Measurements from ENCODE around the gene OTOP1. TPM values are rescaled to one million over a fixed set of nuclear protein-coding genes. Genes with fewer than 3 reads are reported as not detected.
"Not testable (repeated sequence)": the region's sequence is repeated elsewhere in the genome, so short reads cannot be mapped to it uniquely, and the experiment has no call there.

OTOP1 gene, protein sequence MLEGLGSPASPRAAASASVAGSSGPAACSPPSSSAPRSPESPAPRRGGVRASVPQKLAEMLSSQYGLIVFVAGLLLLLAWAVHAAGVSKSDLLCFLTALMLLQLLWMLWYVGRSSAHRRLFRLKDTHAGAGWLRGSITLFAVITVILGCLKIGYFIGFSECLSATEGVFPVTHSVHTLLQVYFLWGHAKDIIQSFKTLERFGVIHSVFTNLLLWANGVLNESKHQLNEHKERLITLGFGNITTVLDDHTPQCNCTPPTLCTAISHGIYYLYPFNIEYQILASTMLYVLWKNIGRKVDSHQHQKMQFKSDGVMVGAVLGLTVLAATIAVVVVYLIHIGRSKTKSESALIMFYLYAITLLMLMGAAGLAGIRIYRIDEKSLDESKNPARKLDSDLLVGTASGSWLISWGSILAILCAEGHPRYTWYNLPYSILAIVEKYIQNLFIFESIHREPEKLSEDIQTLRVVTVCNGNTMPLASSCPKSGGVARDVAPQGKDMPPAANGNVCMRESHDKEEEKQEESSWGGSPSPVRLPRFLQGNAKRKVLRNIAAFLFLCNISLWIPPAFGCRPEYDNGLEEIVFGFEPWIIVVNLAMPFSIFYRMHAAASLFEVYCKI
- not detected for total RNA-seq (ENCODE audit: insufficient read depth, low replicate concordance)

DNA sequence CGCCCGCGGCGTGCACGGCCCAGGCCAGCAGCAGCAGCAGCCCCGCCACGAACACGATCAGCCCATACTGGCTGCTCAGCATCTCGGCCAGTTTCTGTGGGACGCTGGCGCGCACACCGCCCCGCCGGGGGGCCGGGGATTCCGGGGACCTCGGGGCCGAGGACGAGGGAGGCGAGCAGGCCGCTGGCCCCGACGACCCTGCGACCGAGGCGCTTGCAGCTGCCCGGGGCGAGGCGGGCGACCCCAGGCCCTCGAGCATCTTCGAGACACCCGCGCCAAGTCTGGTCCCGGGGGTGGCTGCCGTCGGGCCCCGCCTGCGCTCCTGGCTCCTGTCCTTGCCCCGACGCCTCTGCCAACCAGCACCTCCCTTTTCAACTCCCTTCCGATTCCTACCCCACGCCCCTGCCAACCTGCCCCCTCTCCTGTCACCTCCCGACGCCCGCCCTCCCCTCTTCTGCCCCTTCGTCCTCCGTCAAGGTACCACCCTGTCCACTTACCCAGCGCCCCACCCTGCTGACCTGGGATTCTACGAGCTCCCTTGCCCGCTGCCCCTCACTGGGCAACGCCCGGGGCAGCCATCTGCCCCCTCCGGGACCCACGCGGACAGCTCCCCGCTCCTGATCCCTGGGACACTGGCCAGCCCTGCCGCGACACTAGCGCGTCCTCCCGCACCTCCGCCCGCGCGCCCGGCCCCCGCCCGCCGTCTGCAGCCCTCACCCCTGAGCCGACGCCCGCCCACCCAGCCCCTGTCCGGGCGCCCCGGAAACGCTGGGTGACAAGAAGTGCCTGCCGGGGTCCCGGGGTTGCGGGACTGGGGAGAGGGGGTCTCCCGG lies at the start of gene OTOP1:
Gene OTOP1 (minus strand): TSS at position 324 of the 833 bp plus-strand sequence. CDS start 65 bp downstream, at position 259.
- no peak for DNase-seq (ENCODE audit: low spot score)

DNA sequence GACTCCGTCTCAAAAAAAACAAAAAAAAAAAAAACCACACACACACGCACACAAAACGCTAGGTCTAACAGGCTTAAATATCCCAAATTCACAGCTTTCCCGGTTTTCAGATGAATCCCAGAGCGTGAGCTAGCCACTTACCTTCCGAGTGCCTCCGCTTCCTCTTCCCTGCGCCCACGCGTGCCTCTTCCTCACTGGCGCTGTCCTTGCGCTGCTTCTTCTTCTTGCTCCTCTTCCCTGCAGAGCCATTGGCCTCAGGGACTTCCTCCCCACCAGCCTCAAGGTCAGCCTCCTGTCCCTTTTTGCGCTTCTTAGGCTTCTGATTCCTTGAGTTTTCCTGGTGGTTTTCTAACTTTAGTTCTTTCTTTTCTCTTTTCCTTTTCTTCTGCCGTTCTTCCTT lies 47.5 kb upstream of the OTOP1 start:
- DNase-seq (ENCODE audit: low spot score): no peak

DNA sequence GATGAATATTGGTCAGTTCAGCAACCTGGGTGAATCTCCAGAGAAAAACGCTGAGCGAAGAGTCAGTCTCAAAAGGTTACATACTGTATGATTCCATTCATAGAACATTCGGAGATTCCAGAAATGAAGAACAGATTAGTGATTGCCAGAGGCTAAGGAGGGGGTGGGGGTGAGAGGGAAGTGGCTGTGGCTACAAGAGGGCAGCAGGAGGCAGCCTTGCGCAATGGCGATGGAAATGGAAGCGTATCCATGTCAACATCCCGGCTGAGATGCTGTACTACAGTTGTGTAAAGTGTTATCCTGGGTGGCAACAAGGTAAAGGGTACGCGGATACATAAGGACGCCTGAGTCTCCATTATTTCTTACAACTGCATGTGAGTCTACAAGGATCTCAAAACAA lies 45.2 kb upstream of the OTOP1 start:
- DNase-seq (ENCODE audit: low spot score): no peak

DNA sequence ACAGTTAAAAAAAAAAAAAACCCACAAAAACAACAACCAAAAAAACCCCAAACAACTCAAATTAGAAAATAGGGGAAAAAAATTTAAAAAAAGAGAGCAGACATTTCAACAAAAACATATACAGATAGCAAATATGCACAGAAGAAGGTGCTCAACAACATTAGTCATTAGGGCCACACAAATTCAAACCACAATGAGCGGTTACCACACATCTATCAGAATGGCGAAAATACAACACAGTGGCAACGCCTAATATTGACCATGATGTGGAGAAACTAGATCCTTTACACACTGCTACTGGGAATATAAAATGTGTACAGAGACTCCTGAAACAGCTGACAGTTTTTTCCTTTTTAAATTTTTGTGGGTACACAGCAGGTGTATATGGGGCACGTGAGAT lies 43.8 kb upstream of the OTOP1 start:
- no peak for DNase-seq (ENCODE audit: low spot score)

DNA sequence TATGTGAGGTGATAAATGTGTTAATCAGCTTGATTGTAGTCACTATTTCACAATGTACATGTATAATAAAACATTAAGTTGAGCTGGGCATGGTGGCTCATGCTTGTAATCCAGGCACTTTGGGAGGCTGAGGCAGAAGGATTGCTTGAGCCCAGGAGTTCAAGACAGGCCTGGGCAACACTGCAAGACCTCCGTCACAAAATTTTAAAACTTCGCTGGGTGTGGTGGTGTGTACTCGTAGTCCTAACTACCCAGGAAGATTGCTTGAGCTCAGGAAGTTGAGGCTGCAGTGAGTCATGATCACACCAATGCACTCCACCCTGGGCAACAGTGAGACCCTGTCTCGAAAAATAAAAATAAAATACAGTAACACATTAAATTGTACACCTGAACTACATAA lies 43.1 kb upstream of the OTOP1 start:
- DNase-seq (ENCODE audit: low spot score): no peak

DNA sequence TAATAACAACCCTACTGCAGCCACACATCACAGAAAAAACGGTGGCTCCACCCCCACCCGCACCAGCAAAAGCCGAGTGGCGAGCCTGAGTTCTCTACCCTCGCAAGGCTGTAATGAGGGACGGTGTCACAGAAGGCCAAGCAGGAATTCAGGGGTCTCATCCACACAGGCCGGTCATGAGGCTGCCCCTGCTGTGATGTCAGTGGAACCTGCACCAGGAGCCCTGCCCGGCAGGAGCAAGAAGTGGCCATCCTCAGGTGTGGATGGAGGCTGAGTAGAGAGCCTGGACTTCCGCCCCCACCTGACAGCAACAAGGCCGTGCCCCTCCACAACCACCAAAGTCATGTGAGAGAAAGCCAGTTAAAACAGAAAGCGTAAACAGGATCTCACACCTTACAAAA lies 42.6 kb upstream of the OTOP1 start:
- no peak for DNase-seq (ENCODE audit: low spot score)

DNA sequence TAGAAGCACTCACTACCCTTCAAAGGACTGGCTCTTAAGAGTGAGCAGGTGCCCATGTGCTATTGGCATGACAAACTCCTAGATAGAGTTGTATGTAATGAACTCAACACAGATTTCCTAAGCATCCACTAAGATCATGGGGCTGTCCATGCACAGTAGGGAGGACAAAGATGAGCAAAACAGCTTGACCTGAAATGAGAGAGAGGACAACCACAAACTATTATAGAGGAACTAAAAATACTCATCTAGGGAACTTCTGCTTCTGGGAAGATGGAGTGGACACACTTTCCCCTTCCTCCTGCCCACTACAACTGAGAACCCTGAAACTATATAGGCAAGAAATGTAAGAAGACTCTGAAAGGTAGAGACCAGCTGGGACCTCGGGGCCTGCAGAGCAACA lies 42.0 kb upstream of the OTOP1 start:
- DNase-seq (ENCODE audit: low spot score): no peak

DNA sequence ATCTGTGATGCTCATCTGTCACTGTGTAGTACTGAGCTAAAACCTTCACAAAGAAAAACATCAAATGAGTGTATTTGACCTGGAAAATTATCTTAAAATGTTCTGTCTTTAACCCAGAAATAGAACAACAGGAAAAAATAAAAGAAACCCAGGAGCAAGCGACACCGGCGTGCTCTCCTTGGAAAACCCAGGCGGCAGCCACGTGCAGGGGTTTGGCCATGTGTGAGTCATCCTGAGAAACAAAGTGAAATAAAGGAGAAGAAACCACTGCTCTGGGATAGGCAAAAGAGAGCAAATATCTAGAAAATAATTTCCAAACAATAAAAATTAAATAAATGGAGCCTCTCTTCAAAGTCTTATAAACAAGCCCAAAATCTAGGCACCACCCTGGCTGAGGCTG lies 41.3 kb upstream of the OTOP1 start:
- no peak for DNase-seq (ENCODE audit: low spot score)

DNA sequence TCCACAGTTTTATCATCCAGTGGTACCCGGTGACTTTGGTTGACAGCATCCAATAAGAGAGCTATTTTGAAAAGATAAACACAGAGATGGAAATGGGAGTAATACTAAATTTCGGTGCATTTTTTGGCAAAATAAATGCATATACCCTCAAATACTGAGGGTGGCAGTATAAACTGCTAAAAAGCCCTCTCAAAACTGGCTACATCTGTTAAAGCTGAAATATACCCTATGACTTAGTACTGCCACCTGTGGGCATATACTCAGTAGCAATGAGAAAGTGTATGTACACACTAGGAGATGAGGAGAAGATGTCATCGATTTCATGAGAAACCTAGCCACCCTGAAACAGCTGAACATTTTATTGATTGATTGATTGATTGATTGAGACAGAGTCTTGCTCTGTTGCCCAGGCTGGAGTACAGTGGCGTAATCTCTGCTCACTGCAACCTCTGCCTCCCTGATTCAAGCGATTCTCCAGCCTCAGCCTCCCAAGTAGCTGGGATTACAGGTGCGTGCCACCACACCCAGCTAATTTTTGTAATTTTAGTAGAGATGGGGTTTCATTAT lies 33.5 kb upstream of the OTOP1 start:
- DNase-seq (ENCODE audit: low spot score): peak; percentile 28

DNA sequence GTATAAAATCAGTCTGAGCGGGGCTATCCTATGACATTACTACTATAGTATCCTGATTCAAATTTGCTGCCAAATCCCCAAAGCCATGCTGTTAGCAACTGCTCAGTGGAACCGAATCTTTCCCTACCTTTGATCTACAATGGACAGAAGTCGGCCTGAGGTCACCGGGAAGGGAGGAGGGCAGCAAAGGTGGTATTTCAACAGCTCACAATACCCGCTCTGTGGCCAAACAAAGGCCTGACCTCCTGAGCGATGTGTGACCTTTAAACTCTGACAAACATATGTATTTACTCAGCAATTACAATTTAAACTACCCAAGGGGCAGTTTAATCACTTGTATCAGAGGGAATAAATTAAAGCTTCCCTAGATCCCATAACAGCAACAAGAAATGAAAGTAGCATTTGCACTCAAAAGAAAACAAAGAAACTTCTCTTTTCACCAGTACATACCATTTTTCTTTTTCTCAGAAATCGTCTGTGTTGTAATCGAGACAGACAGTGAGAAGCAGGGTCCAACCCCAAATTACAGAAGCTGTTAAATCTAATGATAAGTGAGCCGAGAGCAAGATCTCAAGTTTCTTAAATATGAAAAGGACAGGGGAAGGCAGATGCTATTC lies 32.9 kb upstream of the OTOP1 start:
- peak; percentile 11 for DNase-seq (ENCODE audit: low spot score)

DNA sequence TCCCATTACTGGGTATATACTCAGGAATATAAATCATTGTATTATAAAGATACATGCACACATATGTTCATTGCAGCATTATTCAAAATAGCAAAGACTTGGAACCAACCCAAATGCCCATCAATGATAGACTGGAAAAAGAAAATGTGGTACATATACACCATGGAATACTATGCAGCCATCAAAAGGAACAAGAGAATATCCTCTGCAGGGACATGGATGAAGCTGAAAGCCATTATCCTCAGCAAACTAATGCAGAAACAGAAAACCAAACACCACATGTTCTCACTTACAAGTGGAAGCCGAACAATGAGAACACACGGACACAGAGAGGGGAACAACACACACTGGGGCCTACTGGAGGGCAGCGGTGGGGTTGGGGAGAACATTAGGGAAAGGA lies 31.0 kb upstream of the OTOP1 start:
- DNase-seq (ENCODE audit: low spot score): not testable (repeated sequence)

DNA sequence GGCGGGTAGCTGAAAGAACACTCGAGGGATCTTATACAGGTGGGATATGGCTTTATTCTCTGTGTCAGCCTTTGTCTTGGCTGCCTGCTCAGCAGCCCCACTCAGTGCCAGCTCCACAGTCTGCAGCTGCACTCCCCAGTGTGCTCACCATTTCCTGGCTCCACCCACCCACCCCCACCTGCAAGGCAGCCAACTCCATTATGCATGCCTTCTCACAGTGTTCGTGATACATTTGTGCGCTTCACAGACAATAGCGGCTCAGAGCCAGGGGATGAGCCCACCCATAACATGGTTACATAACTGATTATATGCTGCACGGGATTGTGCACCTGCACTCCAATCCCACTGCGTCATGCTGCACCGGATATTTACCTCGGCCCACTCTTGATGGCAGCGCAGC lies 30.1 kb upstream of the OTOP1 start:
- DNase-seq (ENCODE audit: low spot score): no peak

DNA sequence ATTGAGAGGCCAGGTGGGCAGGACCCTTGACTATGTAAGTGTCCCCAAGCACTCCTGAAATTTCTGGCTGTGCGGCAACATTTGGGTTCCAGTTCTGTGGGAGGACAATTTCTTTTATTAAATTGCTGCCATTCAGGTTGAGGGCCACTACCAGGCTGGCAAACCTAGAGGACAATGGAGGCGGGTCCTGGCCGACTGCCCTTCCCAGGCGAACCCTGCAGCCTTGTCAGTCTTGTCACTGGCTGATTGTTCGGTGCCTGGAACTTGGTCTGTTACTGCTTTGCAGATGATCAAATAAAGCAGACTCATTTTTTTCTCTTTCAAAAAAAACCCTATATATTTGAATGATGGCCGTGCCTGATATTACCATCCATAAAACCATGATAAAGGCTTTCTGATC lies 27.9 kb upstream of the OTOP1 start:
- DNase-seq (ENCODE audit: low spot score): no peak

DNA sequence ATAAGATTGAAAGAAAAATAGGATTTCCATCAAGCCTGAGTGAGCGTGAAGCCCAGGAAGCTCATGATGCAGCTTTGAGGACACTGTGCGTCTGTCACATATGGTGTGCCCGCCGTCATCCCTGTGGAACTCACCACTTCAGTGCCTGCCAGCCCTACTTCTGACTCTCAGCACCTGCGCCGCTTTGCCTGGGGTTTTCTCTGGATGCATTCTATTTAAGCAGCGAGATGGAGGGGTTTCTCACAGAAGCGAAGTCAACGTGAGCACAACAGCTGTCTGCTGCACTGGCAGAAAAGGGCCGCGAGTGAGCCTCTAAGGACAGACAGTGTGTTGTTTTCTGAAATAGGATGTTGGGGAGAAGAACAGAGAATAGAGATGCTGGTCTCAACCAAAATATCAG lies 27.5 kb upstream of the OTOP1 start:
- no peak for DNase-seq (ENCODE audit: low spot score)

DNA sequence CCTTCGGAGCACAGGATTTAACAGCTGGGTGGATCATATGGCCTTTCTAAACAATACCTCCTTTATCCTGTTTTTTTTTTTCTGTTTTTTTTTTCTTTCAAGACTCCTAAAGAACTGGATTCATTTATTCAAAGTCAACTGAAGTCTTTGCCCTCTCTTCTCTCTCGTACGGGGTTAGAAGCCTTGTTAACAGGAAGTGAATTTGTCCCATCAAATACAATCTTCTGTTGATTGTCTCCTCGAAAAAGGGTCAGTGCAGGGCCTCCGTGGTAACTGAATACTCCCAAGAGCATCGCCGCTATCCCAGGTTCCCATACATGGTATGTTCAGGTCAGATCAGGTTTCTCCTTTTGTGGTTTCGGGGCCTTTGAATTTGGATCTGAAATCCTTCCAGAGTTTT lies 23.1 kb upstream of the OTOP1 start:
- no peak for DNase-seq (ENCODE audit: low spot score)

DNA sequence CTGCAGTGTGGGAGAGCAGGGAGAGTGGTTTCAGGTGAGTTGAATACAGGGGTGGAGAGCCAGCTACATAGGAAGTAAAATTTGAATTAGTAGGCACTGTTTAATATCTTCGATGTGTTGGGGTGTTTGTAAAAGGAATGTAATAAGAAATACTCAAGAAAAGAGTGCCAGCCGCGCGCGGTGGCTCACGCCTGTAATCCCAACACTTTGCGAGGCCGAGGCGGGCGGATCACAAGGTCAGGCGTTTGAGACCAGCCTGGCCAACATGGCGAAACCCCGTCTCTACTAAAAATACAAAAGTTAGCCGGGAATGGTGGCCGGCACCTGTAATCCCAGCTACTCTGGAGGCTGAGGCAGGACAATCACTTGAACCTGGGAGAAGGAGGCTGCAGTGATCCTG lies 22.6 kb upstream of the OTOP1 start:
- not testable (repeated sequence) for DNase-seq (ENCODE audit: low spot score)

DNA sequence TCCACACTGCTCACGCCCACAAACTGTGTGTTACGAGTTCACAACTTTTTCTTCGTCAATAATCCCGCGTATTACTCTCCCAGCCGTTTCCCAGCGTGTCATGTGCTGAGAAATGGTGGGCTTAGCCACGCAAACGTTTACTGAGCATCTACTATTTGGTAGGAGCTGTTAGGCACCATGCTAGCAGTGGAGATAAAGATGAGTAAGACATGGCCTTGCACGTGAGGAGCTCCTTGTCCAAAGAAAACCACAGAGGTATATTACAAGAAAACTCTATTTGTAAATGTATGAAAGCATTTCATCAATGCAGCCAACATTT lies 22.1 kb upstream of the OTOP1 start:
- DNase-seq (ENCODE audit: low spot score): no peak

DNA sequence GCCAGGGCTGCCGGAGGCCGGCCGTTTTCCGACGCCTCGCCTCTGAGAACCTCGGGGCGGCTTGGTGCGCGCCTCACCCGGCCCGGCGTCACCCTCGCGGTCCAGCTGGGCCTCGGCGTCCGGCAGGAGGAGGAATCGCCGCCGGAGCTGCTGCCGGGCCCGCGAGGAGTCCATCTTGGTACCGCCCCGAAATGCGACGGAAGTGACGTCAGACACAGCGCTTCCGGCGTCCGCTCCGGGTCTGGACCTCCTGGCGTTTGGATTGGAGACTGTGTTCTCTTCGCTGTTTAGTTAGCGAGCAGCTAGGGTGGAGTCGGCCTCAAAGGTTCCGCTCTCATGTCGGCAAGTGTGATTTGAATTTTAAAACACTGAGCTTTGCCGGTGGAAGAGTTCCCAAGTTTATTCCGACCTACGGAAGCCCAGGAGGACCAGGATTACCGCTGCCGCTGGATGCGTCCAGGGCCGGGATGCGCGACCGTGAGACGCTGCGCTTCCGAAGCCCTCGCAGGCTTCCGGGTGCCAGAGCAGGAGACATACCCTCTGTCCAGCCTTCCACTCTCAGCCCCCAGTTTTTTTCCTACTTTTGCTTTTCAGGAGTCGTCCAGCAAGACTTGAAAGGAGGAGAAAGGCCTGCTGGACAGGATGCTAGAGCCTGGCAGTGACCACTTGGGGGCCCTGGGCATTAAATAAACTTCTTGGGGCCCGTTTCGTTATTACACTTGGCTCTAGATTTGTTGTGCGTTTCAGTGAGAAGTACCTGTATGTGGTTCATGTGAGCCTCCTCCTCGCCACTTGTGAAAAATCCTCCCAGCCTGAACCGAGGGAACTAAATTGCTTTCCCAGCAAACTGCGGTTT lies 21.5 kb upstream of the OTOP1 start, which contains the start of gene TMEM128:
Gene TMEM128 (minus strand): TSS at position 195 of the 856 bp plus-strand sequence. CDS start 21 bp downstream, at position 174.
- DNase-seq (ENCODE audit: low spot score): peak; percentile 97

DNA sequence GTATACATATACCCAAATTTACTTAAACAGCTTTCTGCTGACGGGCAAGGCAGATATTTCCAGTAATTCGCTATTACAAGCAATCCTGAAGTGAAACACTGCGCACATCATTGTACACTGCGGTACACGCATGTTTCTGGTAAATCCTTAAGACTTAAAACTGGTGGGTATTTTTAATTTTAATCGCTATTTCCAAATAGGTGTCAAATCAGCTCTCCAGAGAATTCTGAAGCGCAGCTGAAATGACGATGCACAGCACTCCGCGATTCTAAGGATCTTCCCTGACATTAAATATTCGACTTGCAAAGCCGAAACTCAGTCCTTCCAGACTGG lies 20.9 kb upstream of the OTOP1 start:
- no peak for DNase-seq (ENCODE audit: low spot score)

DNA sequence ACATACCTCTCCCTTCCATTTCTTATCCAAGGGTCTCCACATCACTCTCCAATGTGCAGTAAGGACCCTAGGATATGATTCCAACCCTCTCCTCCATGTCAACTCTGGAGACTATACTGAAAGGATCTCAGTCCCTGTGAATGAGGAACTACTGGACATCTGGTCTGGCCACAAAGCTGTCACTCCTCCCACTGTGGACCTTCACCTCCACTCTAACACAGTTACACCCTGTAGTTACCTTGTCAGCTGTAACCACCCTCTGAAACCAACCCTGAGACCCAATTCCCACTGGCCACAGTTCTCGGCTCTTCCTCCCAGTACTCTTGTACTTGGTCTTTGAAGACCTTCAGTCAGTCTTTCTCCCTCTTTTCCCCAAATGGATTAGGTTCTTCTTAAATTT lies 18.4 kb upstream of the OTOP1 start:
- DNase-seq (ENCODE audit: low spot score): no peak

DNA sequence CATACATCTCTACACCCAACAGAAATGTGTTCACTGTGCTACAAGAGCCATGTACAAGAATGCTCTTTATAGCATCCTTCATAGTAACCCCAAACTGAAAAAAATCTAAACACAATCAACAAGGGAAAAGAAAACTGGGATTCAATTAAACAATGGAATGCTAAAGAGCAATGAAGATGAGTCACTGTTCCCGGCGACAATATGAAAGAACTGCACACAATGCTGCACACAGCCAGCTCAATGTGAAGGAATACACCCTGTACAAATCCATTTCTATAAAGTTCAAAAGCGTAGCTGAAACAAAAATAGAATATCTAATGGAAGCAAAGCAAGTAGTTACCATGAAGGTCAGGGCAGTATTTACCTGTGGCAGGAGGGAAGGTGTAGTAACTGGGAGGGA lies 12.8 kb upstream of the OTOP1 start:
- DNase-seq (ENCODE audit: low spot score): not testable (repeated sequence)

All from umbilical cord (tissue), 2 donors.